HG03095 (cell line): ENCODE results near the gene PWWP2B.
A peak's percentile ranks its signal among the peaks of the same experiment; 100 is the strongest.
"Not testable (repeated sequence)": the region's sequence is repeated elsewhere in the genome, so short reads cannot be mapped to it uniquely, and the experiment has no call there.

Experiments used
- ATAC-seq: cut with Tn5 transposase; IDR thresholded peaks from one replicate; pipeline ENCODE4 v1.9.1; 2021; ENCODE audit warnings: moderate library complexity; ENCODE audit not compliant: unreplicated experiment

PWWP2B gene

DNA sequence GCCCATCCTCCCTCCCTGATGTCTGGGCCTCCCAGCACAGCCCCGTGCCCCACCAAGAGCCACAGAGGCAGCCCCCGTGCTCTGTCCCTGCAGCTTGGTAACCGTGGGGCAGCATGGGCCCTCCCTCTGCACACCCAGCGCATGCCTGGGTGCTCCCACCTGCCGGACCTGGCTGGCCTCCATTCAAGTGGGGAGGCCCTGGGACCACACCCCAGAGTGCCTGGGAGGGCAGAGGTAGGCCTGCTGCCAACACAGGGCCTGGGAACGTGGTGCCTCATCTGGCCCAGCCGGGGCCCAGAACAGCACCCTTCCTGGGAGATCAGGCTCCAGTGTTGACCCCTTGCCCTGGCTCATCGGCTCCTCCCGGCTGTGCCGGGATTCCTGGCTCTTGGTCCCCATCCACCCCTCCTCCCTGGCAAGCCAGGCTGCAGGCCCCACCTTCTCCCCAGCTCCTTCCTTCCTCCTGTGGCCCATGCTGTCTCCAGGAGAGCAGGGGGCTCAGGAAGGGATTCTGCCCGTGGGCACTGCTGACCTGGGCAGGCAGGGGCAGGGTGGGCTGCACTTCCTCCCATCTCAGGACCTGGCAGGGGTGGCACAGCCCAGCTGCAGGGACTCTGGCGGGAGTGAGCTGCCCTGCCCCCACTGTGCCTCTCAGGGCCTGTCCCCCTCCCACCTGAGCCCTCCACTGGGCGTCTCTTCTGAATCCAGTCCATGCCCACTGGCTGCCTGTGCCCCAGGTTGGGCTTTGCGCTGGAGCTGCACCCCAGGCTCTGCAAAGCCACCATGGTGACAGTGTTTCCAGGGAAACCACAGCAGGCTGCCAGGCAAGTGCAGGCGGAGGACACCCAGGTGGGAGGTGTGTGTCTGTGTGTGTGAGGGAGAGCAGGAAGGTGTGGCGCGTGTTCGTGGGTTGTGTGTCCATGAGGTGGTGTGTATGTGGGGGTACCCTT is 32.6 kb downstream of the PWWP2B start:
- no peak for ATAC-seq

DNA sequence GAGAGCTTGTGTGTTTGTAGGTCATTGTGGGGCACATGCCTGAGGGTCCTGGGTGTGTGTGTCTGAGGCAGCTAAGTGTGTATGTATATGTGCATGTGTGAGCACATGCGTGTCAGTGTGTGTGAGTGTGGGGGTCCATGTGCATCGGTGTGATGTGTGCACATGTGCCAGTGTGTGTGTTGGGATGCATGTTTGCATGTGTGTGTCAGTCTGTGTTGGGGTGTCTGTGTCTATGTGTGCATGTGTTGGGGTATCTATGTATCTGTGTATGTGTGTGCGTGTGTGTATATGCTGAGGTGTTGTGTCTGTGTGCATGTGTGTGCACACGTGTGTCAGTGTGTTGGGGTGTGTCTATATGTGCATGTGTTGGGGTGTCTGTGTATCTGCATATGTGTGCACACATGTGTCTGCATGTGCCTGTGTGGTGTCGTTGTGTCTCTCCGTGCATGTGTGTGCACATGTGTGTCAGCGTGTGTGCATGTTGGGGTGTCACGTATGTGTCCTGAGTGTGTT is 33.3 kb downstream of the PWWP2B start:
- ATAC-seq = no peak

GRCh38 chr10:132430861-132431271 is 33.9 kb downstream of the PWWP2B start:
- ATAC-seq = no peak

GRCh38 chr10:132431537-132432175 is 34.7 kb downstream of the PWWP2B start:
- ATAC-seq = no peak

- ATAC-seq = no peak
These were observed 35.2 kb downstream of the PWWP2B start for GRCh38 chr10:132432176-132432540.

DNA sequence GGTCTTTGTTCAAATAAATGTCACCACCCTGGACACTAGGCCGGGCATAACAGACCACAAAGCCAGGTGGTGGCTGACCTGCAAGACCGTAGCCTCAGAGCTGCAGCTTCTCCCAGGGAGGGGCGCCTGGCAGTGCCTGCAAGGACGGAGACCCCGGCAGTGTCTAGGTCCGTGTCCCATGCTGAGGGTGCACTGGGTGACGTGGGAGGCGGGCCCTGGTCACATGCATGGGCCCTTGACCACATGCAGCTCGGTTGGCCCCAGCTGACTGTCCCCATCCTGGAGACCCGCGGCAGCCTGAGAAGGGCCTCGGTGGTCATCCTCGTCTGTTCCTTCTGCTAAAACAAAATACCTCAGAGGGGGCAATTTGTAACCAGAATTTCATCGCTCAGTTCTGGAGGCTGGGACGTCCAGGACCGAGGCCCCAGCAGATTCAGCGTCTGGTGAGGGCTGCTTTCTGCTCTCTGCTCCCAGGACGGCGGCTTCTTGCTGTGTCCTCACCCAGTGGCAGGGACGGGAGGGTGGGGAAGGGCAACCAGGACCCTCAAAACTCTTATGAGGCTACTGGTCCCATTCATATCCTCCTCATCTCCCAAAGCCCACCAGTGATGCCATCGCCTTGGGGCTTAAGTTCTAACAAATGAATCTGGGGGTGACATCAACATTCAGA is 36.8 kb downstream of the PWWP2B start:
- ATAC-seq = no peak

DNA sequence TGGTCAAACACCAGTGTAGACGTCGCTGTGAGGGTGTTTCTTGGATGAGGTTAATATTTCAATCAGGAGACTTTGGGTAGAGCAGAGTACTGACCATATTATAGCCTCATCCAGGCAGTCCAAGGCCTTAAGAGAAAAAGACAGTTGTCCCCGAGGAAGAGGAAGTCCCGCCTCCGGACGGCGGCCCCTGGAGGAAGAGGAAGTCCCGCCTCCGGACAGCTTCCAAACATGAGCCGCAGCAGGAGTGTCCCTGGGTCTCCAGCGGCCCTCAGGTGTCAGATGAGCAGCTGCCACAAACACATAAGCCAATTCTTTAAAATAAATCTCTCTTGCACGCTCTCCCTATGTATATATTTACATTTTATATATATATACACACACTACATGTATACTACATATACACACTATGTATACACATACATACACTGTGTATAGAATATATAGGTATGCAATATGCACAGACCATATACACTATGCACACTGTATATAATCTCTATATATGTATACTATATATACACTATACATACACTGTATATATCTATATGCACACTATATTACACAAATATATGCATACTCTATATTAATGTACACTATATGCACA is 37.5 kb downstream of the PWWP2B start:
- ATAC-seq = peak; percentile 64

GRCh38 chr10:132435320-132435719 is 38.3 kb downstream of the PWWP2B start:
- ATAC-seq = not testable (repeated sequence)

- not testable (repeated sequence) for ATAC-seq
These were observed 39.1 kb downstream of the PWWP2B start for GRCh38 chr10:132436096-132436495.

GRCh38 chr10:132436861-132437410 is 39.9 kb downstream of the PWWP2B start:
- no peak for ATAC-seq

- no peak for ATAC-seq
These were observed 40.5 kb downstream of the PWWP2B start for GRCh38 chr10:132437541-132437950.

DNA sequence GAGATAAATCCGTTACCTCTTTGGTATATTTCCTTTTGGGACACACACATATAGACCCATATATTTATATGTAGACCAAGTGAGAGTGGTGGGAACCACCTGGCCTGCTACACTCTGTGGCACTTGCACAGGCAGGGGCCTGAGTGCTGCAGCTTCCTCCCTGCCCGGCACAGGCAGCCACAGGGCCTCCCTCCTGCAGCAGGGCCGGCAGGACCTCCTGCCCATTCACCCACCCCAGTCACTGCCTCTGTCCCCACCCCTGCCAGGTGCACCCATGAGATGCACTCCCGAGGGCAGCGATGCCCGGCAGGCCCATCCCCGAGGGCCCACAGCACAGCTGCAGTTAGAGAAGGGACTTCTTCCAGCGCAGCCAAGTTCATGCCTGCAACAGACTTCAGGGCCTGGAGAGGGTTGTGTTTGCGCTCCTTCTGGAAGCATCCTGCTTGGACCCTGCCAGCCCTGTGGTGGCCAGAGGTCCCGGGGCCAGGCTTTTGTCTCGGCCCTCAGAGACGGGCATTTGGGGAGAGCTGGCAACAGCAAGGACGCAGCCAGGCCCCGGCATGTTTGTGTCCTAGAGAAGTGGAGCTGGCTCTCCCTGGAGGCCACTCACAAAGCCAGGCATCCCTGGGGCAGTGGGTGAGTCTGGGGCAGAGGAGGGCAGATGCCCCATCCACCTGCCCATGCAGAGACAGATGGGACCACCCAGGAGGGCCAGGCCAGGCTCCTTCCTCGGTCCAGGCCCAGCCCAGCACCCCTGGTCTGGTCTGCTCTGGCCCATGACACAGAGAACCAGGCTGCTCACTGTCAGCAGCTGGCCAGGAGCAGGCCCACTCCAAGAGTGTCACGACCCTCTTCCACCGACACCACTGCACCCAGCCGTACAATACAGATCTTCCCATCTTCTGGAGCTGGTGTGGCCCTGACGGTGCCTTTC is 41.4 kb downstream of the PWWP2B start:
- no peak for ATAC-seq

GRCh38 chr10:132439025-132439388 is 42.0 kb downstream of the PWWP2B start:
- ATAC-seq = no peak

GRCh38 chr10:132439424-132440163 is 42.6 kb downstream of the PWWP2B start:
- ATAC-seq = no peak

DNA sequence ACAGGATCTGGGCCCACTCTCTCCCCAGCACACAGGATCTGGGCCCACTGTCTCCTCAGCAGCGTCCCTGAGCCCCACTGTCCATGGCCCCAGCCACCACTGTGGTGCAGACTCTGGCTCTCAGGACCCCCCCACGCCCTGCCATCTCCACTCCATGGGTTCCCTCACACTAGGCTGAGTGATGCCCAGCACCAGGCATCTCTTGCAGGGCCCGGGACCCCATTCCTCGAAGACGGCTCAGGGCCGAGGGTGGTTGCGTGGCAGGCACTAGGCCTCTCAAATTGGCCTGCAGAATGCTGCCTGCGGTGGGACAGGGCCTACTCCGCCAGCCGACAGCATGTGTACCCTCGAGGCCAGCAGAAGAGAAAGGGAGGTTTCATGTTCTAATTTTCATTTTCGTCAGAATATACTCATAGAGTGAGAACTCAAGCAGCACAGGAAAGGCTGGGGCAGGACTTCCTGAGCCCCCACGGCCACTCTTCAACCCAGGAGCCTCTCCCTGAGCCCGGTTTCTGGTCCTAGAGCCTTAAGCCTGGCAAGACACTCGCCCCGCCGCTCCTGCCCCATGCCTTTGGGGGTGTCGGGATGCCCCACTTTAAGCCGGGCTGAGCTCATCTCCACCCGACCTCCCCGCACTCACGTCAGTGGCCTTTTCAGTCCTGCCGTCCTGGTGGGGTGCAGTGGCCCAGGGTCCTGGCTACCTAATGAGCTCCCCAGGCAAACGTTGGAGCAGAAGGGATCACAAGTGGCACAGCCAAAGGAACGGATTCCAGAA is 44.0 kb downstream of the PWWP2B start:
- no peak for ATAC-seq

DNA sequence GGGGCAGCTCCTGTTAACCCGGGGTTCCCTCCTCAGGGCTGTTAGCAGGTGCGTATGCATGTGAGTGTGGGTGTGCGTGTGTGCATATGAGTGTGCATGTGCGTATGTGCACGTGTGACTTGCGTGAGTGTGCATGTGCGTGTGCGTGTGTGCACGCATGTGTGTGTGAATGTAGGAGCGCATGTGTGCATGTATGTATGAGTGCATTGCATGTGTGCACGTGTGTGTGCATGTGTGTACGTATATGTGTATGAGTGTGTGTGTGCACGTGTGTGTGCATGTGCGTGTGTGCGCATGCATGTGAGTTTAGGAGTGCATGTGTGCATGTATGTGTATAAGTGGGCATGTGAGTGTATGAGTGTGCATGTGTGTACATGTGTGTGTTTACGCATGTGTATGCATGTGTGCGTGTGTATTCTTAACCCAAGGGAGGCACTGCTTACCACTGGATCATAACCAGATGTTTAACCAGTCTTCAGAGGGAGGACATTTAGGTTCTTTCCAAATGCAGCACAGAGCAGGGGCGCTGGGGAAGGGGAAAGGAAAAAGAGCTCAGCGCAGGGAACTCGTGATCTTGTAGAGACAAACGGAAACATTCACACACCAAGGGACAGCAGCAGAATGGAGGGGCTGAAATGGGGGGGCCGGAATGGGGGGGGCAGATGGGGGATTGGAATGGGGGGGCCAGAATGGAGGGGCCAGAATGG is 45.0 kb downstream of the PWWP2B start:
- ATAC-seq = no peak

GRCh38 chr10:132442636-132443035 is 45.6 kb downstream of the PWWP2B start:
- ATAC-seq = no peak

GRCh38 chr10:132443605-132443982 is 46.6 kb downstream of the PWWP2B start:
- ATAC-seq = no peak
